ENCODE measurements around the gene FBXL17. TPM values are rescaled to one million over a fixed set of nuclear protein-coding genes. Genes with fewer than 3 reads are reported as not detected.

The FBXL17 gene
- total and polyA plus RNA-seq, 2 of the 4 experiments (the other 2 are of a cell fraction) = 3.9 to 8.1 TPM

GRCh38 chr5:108102463-108102862, 279.4 kb downstream of the FBXL17 start:
- no peak overlapping the region for H2BK20ac ChIP-seq (ENCODE audit: low read depth, low read length)
- ChIA-PET CTCF (interaction anchor here (1.1 kb wide), 1 partner anchor 9 kb away, joined by 7 read pairs; no protein-coding TSS in a partner anchor), POLR2A (ENCODE audit: unreplicated experiment) (no interaction called here)
- H3K56ac ChIP-seq (ENCODE audit: extremely low read depth, insufficient read depth, low read length) = no peak overlapping the region
- no peak overlapping the region for H3K14ac ChIP-seq (replicated peaks; ENCODE audit: low read depth, low read length)
- H3K79me1 ChIP-seq (ENCODE audit: low read depth in 1 of 2, low read length in 2 of 2) = no peaks in the 10 kb centered on the region
- H2AFZ ChIP-seq (replicated peaks; ENCODE audit: low read length, poor library complexity) = no peak overlapping the region
- no peak overlapping the region for H3K23ac ChIP-seq (ENCODE audit: low read depth, low read length)
- ATAC-seq (ENCODE audit: low read depth) (no peak), DNase-seq (no peak)
- H2AK5ac ChIP-seq (ENCODE audit: low read depth, low read length) = no peak overlapping the region
- H3K4ac ChIP-seq (ENCODE audit: low read depth, low read length) = no peak overlapping the region
- no peaks in the 10 kb centered on the region for H3K9me1 ChIP-seq (ENCODE audit: insufficient read depth, low read length)
- no peaks in the 10 kb centered on the region for H4K20me1 ChIP-seq (ENCODE audit: insufficient read depth, low read length)
- H3K9me3 ChIP-seq (ENCODE audit: control insufficient read depth, insufficient read depth, low read length) = no peaks in the 10 kb centered on the region
- H4K91ac ChIP-seq (ENCODE audit: insufficient read depth, low read depth, low read length) = no peak overlapping the region
- H2BK15ac ChIP-seq (ENCODE audit: low read depth, low read length) = no peak overlapping the region
- intact Hi-C loops (cut with micrococcal nuclease) (no loop called here), in situ Hi-C loops (cut with MboI; ENCODE audit: low sequenced_read_pairs) (no loop called here), dilution Hi-C loops (cut with HindIII; ENCODE audit: low sequenced_read_pairs, unreplicated experiment) (no loop called here)
- no peak overlapping the region for H2BK120ac ChIP-seq (ENCODE audit: low read depth, low read length)
- no TSS peak for BruUV-seq (replicated peaks)
- H2BK5ac ChIP-seq (ENCODE audit: low read depth, low read length, poor library complexity, severe bottlenecking) = no peak overlapping the region
- no peak overlapping the region for H4K8ac ChIP-seq (ENCODE audit: low read depth in 2 of 2, low read length in 2 of 2)
- no peak overlapping the region for H3K4me3 ChIP-seq (ENCODE audit: insufficient read depth, low read depth, low read length)
- H3K18ac ChIP-seq (ENCODE audit: low read depth, low read length) = no peak overlapping the region
- no peaks in the 10 kb centered on the region for H3K36me3 ChIP-seq (ENCODE audit: control insufficient read depth, insufficient read depth, low read length)
- TF ChIP-seq POLR2A (IDR thresholded peaks at IDR 0.05; ENCODE audit: low read depth, low read length) (no peak), MAZ (IDR thresholded peaks at IDR 0.05; ENCODE audit: borderline replicate concordance, low read depth, low read length) (no peak), USF2 (IDR thresholded peaks at IDR 0.05; ENCODE audit: low read depth, low read length) (no peak), RFX5 (IDR thresholded peaks at IDR 0.05; ENCODE audit: low read depth, low read length) (no peak), MXI1 (IDR thresholded peaks at IDR 0.05; ENCODE audit: borderline replicate concordance, low read depth, low read length) (no peak), ELK1 (IDR thresholded peaks at IDR 0.05; ENCODE audit: borderline replicate concordance, low read depth, low read length) (no peak), SMC3 (IDR thresholded peaks at IDR 0.05; ENCODE audit: low read depth, low read length) (no peak), CEBPB (IDR thresholded peaks at IDR 0.05; ENCODE audit: low read depth, low read length) (no peak), CHD1 (IDR thresholded peaks at IDR 0.05; ENCODE audit: low read depth, low read length) (no peak), RAD21 (IDR thresholded peaks at IDR 0.05; ENCODE audit: low read length) (no peak), CTCF (conservative IDR thresholded peaks at IDR 0.05; ENCODE audit: low read depth, low read length) (no peak), FOS (IDR thresholded peaks at IDR 0.05; ENCODE audit: low read depth, low read length) (no peak), RCOR1 (IDR thresholded peaks at IDR 0.05; ENCODE audit: insufficient replicate concordance, low read length) (no peak), MAFK (IDR thresholded peaks at IDR 0.05; ENCODE audit: low read depth, low read length) (no peak), BHLHE40 (IDR thresholded peaks at IDR 0.05; ENCODE audit: low read depth, low read length) (no peak), NFE2L2 (IDR thresholded peaks at IDR 0.05; ENCODE audit: low read depth, low read length) (no peak)
- H3K4me1 ChIP-seq (ENCODE audit: control insufficient read depth, insufficient read depth, low read length) = no peaks in the 10 kb centered on the region
- H3K9ac ChIP-seq (ENCODE audit: low read depth, low read length) = no peak overlapping the region
- H3K27me3 ChIP-seq (ENCODE audit: control insufficient read depth, insufficient read depth, low read length) = no peaks in the 10 kb centered on the region
- no peak overlapping the region for H2AK9ac ChIP-seq (replicated peaks; ENCODE audit: low read depth, low read length, poor library complexity)
- H4K5ac ChIP-seq (ENCODE audit: low read depth, low read length) = no peak overlapping the region
- H3K4me2 ChIP-seq (ENCODE audit: low read depth, low read length) = no peak overlapping the region
- WGBS, 2 experiments (ENCODE audit: extremely low coverage in 2 of 2, insufficient read length in 1 of 2) = no CpG with 5 or more reads among the region's 3 CpGs
- H3K27ac ChIP-seq (ENCODE audit: insufficient read depth, low read length) = no peak overlapping the region

Data from IMR-90 (cell line).